ENCODE data around the gene KSR2.

Gene KSR2

GRCh38 chr12:117583677-117584225 lies 385.0 kb downstream of the KSR2 start:
- Histone ChIP-seq H3K4me3 (no peak overlapping the region), H3K27ac (no peak overlapping the region)

GRCh38 chr12:117583092-117583491 lies 385.7 kb downstream of the KSR2 start:
- Histone ChIP-seq H3K9ac (ENCODE audit: insufficient read length) (no peak overlapping the region), H3K27ac (no peak overlapping the region), H3K36me3 (ENCODE audit: insufficient read depth, low read length) (no peaks in the 10 kb centered on the region), H3K9me3 (ENCODE audit: low read depth, low read length) (no peaks in the 10 kb centered on the region), H3K4me3 (no peak overlapping the region)
- DNase-seq (ENCODE audit: low read depth, low spot score) = no peak
- no peak for TF ChIP-seq POLR2AphosphoS5 (IDR thresholded peaks at IDR 0.05; ENCODE audit: borderline replicate concordance, low read depth, low read length)
- no peak for TF ChIP-seq FOXP2 (optimal IDR thresholded peaks at IDR 0.05; ENCODE audit: control extremely low read depth, extremely low read length, insufficient read depth)
- TF ChIP-seq EZH2 (IDR thresholded peaks at IDR 0.05) = no peak

More at GRCh38 chr12:117583677-117584225, 385.0 kb downstream of the KSR2 start:
- H3K36me3 ChIP-seq (ENCODE audit: insufficient read depth, low read length) = no peaks in the 10 kb centered on the region
- TF ChIP-seq POLR2AphosphoS5 (IDR thresholded peaks at IDR 0.05; ENCODE audit: borderline replicate concordance, low read depth, low read length) (no peak), EZH2 (IDR thresholded peaks at IDR 0.05) (no peak), FOXP2 (optimal IDR thresholded peaks at IDR 0.05; ENCODE audit: control extremely low read depth, extremely low read length, insufficient read depth) (no peak)
- DNase-seq (ENCODE audit: low read depth, low spot score) = no peak
- H3K9ac ChIP-seq (ENCODE audit: insufficient read length) = no peak overlapping the region
- H3K9me3 ChIP-seq (ENCODE audit: low read depth, low read length) = no peaks in the 10 kb centered on the region

GRCh38 chr12:117582135-117582784 lies 386.5 kb downstream of the KSR2 start:
- no peak for TF ChIP-seq POLR2AphosphoS5 (IDR thresholded peaks at IDR 0.05; ENCODE audit: borderline replicate concordance, low read depth, low read length)
- no peak for DNase-seq (ENCODE audit: low read depth, low spot score)
- no peak overlapping the region for H3K27ac ChIP-seq

GRCh38 chr12:117580718-117581062 lies 388.1 kb downstream of the KSR2 start:
- no peak for DNase-seq (ENCODE audit: low read depth, low spot score)
- no peaks in the 10 kb centered on the region for H3K9me3 ChIP-seq (ENCODE audit: low read depth, low read length)
- TF ChIP-seq FOXP2 (optimal IDR thresholded peaks at IDR 0.05; ENCODE audit: control extremely low read depth, extremely low read length, insufficient read depth) (no peak), POLR2AphosphoS5 (IDR thresholded peaks at IDR 0.05; ENCODE audit: borderline replicate concordance, low read depth, low read length) (no peak), EZH2 (IDR thresholded peaks at IDR 0.05) (no peak)

More at GRCh38 chr12:117582135-117582784, 386.5 kb downstream of the KSR2 start:
- Histone ChIP-seq H3K36me3 (ENCODE audit: insufficient read depth, low read length) (no peaks in the 10 kb centered on the region), H3K9ac (ENCODE audit: insufficient read length) (no peak overlapping the region), H3K4me3 (no peak overlapping the region), H3K9me3 (ENCODE audit: low read depth, low read length) (no peaks in the 10 kb centered on the region)

GRCh38 chr12:117580015-117580717 lies 388.6 kb downstream of the KSR2 start:
- no peak overlapping the region for H3K27ac ChIP-seq
- H3K4me3 ChIP-seq = no peak overlapping the region
- H3K9ac ChIP-seq (ENCODE audit: insufficient read length) = no peak overlapping the region
- DNase-seq (ENCODE audit: low read depth, low spot score) = no peak
- H3K36me3 ChIP-seq (ENCODE audit: insufficient read depth, low read length) = no peaks in the 10 kb centered on the region
- TF ChIP-seq FOXP2 (optimal IDR thresholded peaks at IDR 0.05; ENCODE audit: control extremely low read depth, extremely low read length, insufficient read depth) (no peak), EZH2 (IDR thresholded peaks at IDR 0.05) (no peak), POLR2AphosphoS5 (IDR thresholded peaks at IDR 0.05; ENCODE audit: borderline replicate concordance, low read depth, low read length) (no peak)
- no peaks in the 10 kb centered on the region for H3K9me3 ChIP-seq (ENCODE audit: low read depth, low read length)

More at GRCh38 chr12:117580718-117581062, 388.1 kb downstream of the KSR2 start:
- no peak overlapping the region for H3K9ac ChIP-seq (ENCODE audit: insufficient read length)
- no peak overlapping the region for H3K4me3 ChIP-seq
- no peak overlapping the region for H3K27ac ChIP-seq
- no peaks in the 10 kb centered on the region for H3K36me3 ChIP-seq (ENCODE audit: insufficient read depth, low read length)

- H3K9me3 ChIP-seq (ENCODE audit: low read depth, low read length) = no peaks in the 10 kb centered on the region
- TF ChIP-seq FOXP2 (optimal IDR thresholded peaks at IDR 0.05; ENCODE audit: control extremely low read depth, extremely low read length, insufficient read depth) (no peak), EZH2 (IDR thresholded peaks at IDR 0.05) (no peak), POLR2AphosphoS5 (IDR thresholded peaks at IDR 0.05; ENCODE audit: borderline replicate concordance, low read depth, low read length) (no peak)
- H3K4me3 ChIP-seq = no peak overlapping the region
- DNase-seq (ENCODE audit: low read depth, low spot score) = no peak
- H3K27ac ChIP-seq = no peak overlapping the region
- H3K36me3 ChIP-seq (ENCODE audit: insufficient read depth, low read length) = no peaks in the 10 kb centered on the region
- no peak overlapping the region for H3K9ac ChIP-seq (ENCODE audit: insufficient read length)
These were observed 391.6 kb downstream of the KSR2 start for GRCh38 chr12:117577122-117577657.

GRCh38 chr12:117576053-117576452 lies 392.7 kb downstream of the KSR2 start:
- no peak overlapping the region for H3K27ac ChIP-seq
- no peak overlapping the region for H3K4me3 ChIP-seq
- no peaks in the 10 kb centered on the region for H3K9me3 ChIP-seq (ENCODE audit: low read depth, low read length)
- no peak overlapping the region for H3K9ac ChIP-seq (ENCODE audit: insufficient read length)
- no peak for TF ChIP-seq POLR2AphosphoS5 (IDR thresholded peaks at IDR 0.05; ENCODE audit: borderline replicate concordance, low read depth, low read length)
- TF ChIP-seq FOXP2 (optimal IDR thresholded peaks at IDR 0.05; ENCODE audit: control extremely low read depth, extremely low read length, insufficient read depth) = no peak
- no peak for TF ChIP-seq EZH2 (IDR thresholded peaks at IDR 0.05)
- H3K36me3 ChIP-seq (ENCODE audit: insufficient read depth, low read length) = no peaks in the 10 kb centered on the region
- no peak for DNase-seq (ENCODE audit: low read depth, low spot score)

- no peak overlapping the region for H3K9ac ChIP-seq (ENCODE audit: insufficient read length)
- H3K9me3 ChIP-seq (ENCODE audit: low read depth, low read length) = no peaks in the 10 kb centered on the region
- TF ChIP-seq POLR2AphosphoS5 (IDR thresholded peaks at IDR 0.05; ENCODE audit: borderline replicate concordance, low read depth, low read length) = no peak
- TF ChIP-seq EZH2 (IDR thresholded peaks at IDR 0.05) = no peak
- no peak for TF ChIP-seq FOXP2 (optimal IDR thresholded peaks at IDR 0.05; ENCODE audit: control extremely low read depth, extremely low read length, insufficient read depth)
- DNase-seq (ENCODE audit: low read depth, low spot score) = no peak
- no peak overlapping the region for H3K4me3 ChIP-seq
- no peaks in the 10 kb centered on the region for H3K36me3 ChIP-seq (ENCODE audit: insufficient read depth, low read length)
- no peak overlapping the region for H3K27ac ChIP-seq
These were observed 394.1 kb downstream of the KSR2 start for GRCh38 chr12:117574655-117575054.

Data from SK-N-MC (cell line).